Measurements from ENCODE around the gene HNRNPU.

HNRNPU gene

GRCh38 chr1:244826712-244827111 is 37.6 kb downstream of the HNRNPU start:
- Histone ChIP-seq H3K4me3 (replicated peaks; ENCODE audit: insufficient read depth, low read length) (no peak overlapping the region), H3K27me3 (ENCODE audit: insufficient read depth, poor library complexity, severe bottlenecking) (no peaks in the 10 kb centered on the region), H3K27ac (replicated peaks) (no peak overlapping the region)
- no peak for DNase-seq (ENCODE audit: low read depth in 1 of 2, low spot score in 1 of 2)
- no peak for TF ChIP-seq REST (IDR thresholded peaks at IDR 0.05; ENCODE audit: insufficient replicate concordance, low read depth)
- TF ChIP-seq SPI1 (IDR thresholded peaks at IDR 0.05; ENCODE audit: borderline replicate concordance, low read depth), result no peak
- TF ChIP-seq CTCF (IDR thresholded peaks at IDR 0.05; ENCODE audit: insufficient read depth, low read length), result no peak
- no peak for TF ChIP-seq GABPA (IDR thresholded peaks at IDR 0.05; ENCODE audit: low read depth)
- no peak for TF ChIP-seq POLR2AphosphoS5 (IDR thresholded peaks at IDR 0.05; ENCODE audit: low read depth)

- no peak for DNase-seq (ENCODE audit: low read depth in 1 of 2, low spot score in 1 of 2)
- Histone ChIP-seq H3K27ac (replicated peaks) (no peak overlapping the region), H3K4me3 (replicated peaks; ENCODE audit: insufficient read depth, low read length) (no peak overlapping the region), H3K27me3 (ENCODE audit: insufficient read depth, poor library complexity, severe bottlenecking) (no peaks in the 10 kb centered on the region)
- TF ChIP-seq POLR2AphosphoS5 (IDR thresholded peaks at IDR 0.05; ENCODE audit: low read depth), result no peak
- no peak for TF ChIP-seq REST (IDR thresholded peaks at IDR 0.05; ENCODE audit: insufficient replicate concordance, low read depth)
- no peak for TF ChIP-seq SPI1 (IDR thresholded peaks at IDR 0.05; ENCODE audit: borderline replicate concordance, low read depth)
Measured at GRCh38 chr1:244822878-244823277, 41.5 kb downstream of the HNRNPU start.

- no peak overlapping the region for H3K4me3 ChIP-seq (replicated peaks; ENCODE audit: insufficient read depth, low read length)
- DNase-seq (ENCODE audit: low read depth in 1 of 2, low spot score in 1 of 2), result no peak
- no peaks in the 10 kb centered on the region for H3K27me3 ChIP-seq (ENCODE audit: insufficient read depth, poor library complexity, severe bottlenecking)
- no peak overlapping the region for H3K27ac ChIP-seq (replicated peaks)
- TF ChIP-seq GABPA (IDR thresholded peaks at IDR 0.05; ENCODE audit: low read depth) (no peak), POLR2AphosphoS5 (IDR thresholded peaks at IDR 0.05; ENCODE audit: low read depth) (no peak)
Measured at GRCh38 chr1:244821134-244821533, 43.2 kb downstream of the HNRNPU start.

- Histone ChIP-seq H3K27ac (replicated peaks) (no peak overlapping the region), H3K4me3 (replicated peaks; ENCODE audit: insufficient read depth, low read length) (no peak overlapping the region), H3K27me3 (ENCODE audit: insufficient read depth, poor library complexity, severe bottlenecking) (no peaks in the 10 kb centered on the region)
- TF ChIP-seq REST (IDR thresholded peaks at IDR 0.05; ENCODE audit: insufficient replicate concordance, low read depth) (no peak), POLR2AphosphoS5 (IDR thresholded peaks at IDR 0.05; ENCODE audit: low read depth) (no peak), SPI1 (IDR thresholded peaks at IDR 0.05; ENCODE audit: borderline replicate concordance, low read depth) (no peak), GABPA (IDR thresholded peaks at IDR 0.05; ENCODE audit: low read depth) (no peak), CTCF (IDR thresholded peaks at IDR 0.05; ENCODE audit: insufficient read depth, low read length) (no peak)
- DNase-seq (ENCODE audit: low read depth in 1 of 2, low spot score in 1 of 2), result no peak
Measured at GRCh38 chr1:244820131-244820530, 44.2 kb downstream of the HNRNPU start.
